Bronchial epithelial cell (primary cell): ENCODE data around the gene SIM2. TPM values are rescaled to one million over a fixed set of nuclear protein-coding genes. Genes with fewer than 3 reads are reported as not detected.

Experiments used
- DNase-seq: peaks from one replicate; pipeline ENCODE4 v3.0.0-alpha.2; 2010; ENCODE audit warnings: low read depth
- FAIRE-seq: peaks from 2 replicates; lab custom pipeline; 2011; peaks lifted over from hg19 to GRCh38; lab: Jason Lieb, UNC
- H3K27me3 ChIP-seq: 2 replicates; pipeline ENCODE4 v1.5.1; 2011; ENCODE audit warnings: low read length; ENCODE audit not compliant: control insufficient read depth, insufficient read depth
- H3K36me3 ChIP-seq: 2 replicates; pipeline ENCODE4 v1.5.1; 2011; ENCODE audit warnings: low read length; ENCODE audit not compliant: control insufficient read depth, insufficient read depth
- H3K4me3 ChIP-seq: 2 replicates; pipeline ENCODE4 v1.5.1; 2011; ENCODE audit warnings: mild to moderate bottlenecking, low read depth, low read length, control low read depth
- total RNA-seq: library from RNA; depleted of rRNA; stranded (reverse); fragments of >200 nt; gene quantifications from 2 replicates; pipeline ENCODE4 v1.2.1, GENCODE V29; 2014
- TF ChIP-seq, protein P1 (sequence below): IDR thresholded peaks from 2 replicates; pipeline ENCODE4 v1.5.1; 2011; ENCODE audit warnings: mild to moderate bottlenecking, moderate library complexity, low read length, control low read depth, inconsistent platforms; ENCODE audit not compliant: insufficient read depth, severe bottlenecking

The SIM2 gene
- total RNA-seq, 1 donor from 2014 or later, result 0.26 TPM

DNA sequence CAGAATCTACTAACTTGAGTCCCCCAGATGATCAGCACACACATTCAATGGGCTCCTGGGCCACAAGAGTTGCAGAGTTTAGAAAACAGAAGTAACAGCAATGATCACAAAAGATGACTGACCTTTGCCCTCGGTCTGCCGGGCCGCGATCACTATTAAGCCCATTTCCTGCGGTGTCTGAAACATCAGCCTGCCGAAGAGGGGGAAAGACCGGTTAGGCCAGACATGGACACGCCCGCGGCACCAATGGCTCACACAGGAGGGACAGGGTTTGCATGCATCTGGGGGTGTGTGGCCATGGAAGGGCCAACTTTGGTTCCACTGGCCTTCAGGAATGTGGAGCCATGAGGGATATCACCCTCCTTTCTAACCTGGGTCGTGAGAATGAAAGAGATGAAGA is 68.2 kb downstream of the SIM2 start:
- no peaks in the 10 kb centered on the region for H3K27me3 ChIP-seq
- no peak for FAIRE-seq
- no peak for DNase-seq
- no peaks in the 10 kb centered on the region for H3K36me3 ChIP-seq
- no peak overlapping the region for H3K4me3 ChIP-seq
- TF ChIP-seq, protein P1, sequence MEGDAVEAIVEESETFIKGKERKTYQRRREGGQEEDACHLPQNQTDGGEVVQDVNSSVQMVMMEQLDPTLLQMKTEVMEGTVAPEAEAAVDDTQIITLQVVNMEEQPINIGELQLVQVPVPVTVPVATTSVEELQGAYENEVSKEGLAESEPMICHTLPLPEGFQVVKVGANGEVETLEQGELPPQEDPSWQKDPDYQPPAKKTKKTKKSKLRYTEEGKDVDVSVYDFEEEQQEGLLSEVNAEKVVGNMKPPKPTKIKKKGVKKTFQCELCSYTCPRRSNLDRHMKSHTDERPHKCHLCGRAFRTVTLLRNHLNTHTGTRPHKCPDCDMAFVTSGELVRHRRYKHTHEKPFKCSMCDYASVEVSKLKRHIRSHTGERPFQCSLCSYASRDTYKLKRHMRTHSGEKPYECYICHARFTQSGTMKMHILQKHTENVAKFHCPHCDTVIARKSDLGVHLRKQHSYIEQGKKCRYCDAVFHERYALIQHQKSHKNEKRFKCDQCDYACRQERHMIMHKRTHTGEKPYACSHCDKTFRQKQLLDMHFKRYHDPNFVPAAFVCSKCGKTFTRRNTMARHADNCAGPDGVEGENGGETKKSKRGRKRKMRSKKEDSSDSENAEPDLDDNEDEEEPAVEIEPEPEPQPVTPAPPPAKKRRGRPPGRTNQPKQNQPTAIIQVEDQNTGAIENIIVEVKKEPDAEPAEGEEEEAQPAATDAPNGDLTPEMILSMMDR, result no peak

DNA sequence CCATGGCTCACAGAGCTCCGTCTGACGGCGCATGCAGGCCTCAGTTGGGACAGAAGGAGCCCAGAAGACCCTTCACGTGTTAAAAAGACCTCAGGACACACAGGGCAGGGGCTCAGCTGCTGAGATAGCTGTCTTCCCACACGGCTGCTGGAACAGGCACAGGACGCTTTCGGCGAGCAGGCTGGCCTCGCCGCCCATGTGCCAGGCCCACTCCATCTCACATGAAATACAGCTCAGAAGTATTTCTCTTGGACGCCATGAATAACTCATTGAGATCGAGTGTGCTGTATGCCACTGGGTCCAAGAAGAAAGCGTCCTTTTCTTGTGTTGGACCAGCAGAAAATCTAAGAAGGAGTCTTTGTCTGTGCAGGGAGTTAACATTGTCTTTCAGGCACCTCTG is 69.6 kb downstream of the SIM2 start:
- Histone ChIP-seq H3K27me3 (no peaks in the 10 kb centered on the region), H3K4me3 (no peak overlapping the region), H3K36me3 (no peaks in the 10 kb centered on the region)
- FAIRE-seq (no peak), DNase-seq (no peak)
- TF ChIP-seq, protein P1, result no peak

DNA sequence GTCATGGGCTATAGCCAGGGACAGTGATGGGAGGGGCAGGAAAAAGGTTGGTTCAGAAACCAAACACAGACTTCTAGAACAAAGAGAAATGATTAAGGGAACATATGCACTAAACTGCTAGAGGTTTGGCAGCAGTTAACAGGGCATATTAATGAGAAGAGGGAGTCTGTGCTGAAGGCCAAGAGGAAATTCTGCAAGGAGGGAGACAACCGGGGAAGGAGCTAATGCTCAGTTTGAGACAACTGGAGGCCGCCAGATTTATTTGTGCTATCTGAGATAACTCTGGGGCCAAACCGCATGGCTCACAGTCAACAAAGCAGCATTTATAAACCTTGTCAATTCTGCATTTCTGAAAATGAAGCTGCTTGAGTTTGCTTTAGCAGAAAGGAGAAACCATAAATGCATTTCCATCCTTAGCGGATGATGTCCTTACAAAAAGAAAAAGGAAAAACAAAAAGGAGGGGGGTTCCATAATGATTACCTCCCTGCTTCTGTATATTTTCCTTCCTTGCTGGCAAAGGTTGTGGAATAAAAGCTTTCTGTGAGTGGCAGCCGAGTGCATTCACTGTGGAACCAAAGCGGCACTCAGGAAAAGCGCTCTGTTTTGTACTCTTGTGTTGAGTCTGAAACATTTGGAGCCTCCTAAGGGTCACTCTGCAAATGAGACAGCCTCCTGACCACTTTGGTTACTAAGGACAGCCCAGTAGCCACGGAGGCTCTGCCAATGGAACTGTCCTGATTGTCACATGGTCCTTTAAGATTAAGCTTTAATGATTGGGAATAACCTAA is 70.3 kb downstream of the SIM2 start:
- FAIRE-seq (no peak), DNase-seq (no peak)
- Histone ChIP-seq H3K27me3 (no peaks in the 10 kb centered on the region), H3K4me3 (no peak overlapping the region), H3K36me3 (no peaks in the 10 kb centered on the region)
- TF ChIP-seq, protein P1, result no peak

DNA sequence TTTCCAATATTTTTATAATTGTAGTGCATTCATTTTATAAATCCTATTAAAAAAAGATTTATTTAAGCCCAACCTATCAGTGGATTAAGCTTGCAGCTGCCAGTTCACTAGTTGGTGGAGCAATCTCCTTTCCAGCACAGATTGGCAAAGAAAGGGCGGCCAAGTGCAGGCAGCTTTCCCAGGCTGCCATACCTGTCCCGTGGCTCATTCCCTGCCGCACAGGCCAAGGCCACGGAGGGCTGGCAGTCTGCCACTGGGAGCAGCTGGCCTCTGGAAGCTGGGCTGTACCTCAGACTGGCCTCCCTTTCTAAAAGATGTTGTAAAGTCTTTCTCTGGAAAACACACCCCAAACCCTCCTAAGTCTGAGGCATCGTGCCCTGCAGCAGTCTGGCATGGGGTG is 74.2 kb downstream of the SIM2 start:
- H3K4me3 ChIP-seq, result no peak overlapping the region
- TF ChIP-seq, protein P1, result no peak
- DNase-seq, result peak; percentile 74
- FAIRE-seq, result peak; percentile 83
- no peaks in the 10 kb centered on the region for H3K36me3 ChIP-seq
- H3K27me3 ChIP-seq, result no peaks in the 10 kb centered on the region

DNA sequence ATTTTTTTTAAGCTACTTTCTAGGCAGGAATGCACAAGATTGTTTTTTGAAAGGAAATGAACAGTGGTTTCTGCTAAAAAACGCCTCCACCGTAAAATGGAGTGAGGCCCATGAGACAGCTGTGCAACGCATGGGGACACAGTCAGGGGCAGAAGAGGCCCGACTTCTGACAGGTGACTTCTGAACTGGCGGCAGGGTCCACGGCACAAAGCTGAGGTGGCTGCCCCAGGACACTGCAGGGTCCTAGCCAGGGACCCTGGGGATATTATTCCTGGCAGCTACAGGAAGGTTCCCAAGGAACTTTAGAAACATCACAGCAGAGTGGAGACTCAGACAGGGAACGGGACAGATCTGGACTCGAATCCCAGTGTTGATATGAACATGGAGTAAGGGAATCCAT is 75.1 kb downstream of the SIM2 start:
- Histone ChIP-seq H3K4me3 (no peak overlapping the region), H3K36me3 (no peaks in the 10 kb centered on the region), H3K27me3 (no peaks in the 10 kb centered on the region)
- DNase-seq (no peak), FAIRE-seq (no peak)
- TF ChIP-seq, protein P1, result no peak
